Kasumi-1 (cell line): ENCODE measurements around the gene PRKD3.

Experiments used
- DNase-seq, 2 experiments: peaks; one replicate each; lab custom pipeline; 2025; lab: John Stamatoyannopoulos, UW

PRKD3 gene

GRCh38 chr2:37324786-37325624 lies at the start of gene PRKD3:
PRKD3 (minus strand) TSS chr2:37324833; CDS start chr2:37316524, 8,309 bp downstream.
- peak; percentile 55 to 59 for DNase-seq

DNA sequence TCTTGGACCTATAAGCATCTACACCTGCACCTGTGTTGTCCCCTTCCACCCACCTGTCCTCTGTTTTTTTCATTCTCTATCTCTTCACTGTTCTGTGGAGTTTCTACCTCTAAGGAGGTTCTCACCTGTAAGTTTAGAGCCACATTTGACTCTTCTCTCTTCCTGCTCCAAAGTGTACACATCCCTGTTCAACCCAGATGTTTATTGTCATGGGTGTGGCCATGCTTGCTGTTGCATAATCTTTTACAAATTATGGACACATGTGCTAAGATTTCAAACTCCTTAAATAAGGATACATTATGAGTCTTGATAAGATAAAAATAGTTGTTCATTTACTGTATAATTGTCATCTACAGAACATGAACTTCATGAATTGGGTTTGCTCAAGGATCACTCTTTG lies 47.4 kb upstream of the PRKD3 start:
- DNase-seq: no peak

DNA sequence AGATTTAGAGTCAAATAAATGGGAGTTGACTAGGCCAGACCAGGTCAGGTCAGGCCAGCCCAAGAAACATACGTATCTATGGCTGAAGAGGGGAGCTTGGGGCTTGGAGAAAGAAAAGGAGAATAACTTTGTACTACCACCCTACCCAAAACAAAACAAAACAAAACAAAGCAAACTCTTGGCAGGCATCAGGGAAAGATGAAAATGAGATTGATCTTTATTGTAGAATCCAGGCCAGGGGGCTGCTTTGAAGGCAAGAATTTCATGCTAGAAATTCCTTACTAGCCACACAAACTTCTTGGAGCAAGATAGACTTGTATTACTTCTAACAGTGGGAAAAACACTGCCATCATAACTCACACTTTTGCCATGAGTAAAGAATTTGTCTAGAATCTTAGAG lies 46.0 kb upstream of the PRKD3 start:
- no peak for DNase-seq

GRCh38 chr2:37367984-37368383 lies 43.4 kb upstream of the PRKD3 start:
- DNase-seq: no peak

DNA sequence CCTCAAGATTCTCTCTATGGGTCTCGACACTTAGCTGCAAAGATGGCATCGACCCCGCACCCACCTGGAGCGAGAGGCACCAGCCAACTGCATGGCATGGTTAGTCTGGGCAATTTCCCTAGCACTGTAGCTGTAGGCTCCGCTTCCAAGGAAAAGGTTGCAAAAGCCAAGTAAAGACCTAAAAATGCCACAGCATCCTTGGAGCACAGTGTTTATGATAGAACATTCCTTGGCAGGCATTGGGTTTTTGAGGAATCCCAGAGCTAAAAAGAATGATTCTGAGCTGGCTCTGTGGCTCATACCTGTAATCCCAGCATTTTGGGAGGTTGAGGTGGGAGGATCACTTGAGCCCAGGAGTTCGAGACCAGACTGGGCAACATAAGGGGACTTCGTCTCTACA lies 42.7 kb upstream of the PRKD3 start:
- DNase-seq: no peak

DNA sequence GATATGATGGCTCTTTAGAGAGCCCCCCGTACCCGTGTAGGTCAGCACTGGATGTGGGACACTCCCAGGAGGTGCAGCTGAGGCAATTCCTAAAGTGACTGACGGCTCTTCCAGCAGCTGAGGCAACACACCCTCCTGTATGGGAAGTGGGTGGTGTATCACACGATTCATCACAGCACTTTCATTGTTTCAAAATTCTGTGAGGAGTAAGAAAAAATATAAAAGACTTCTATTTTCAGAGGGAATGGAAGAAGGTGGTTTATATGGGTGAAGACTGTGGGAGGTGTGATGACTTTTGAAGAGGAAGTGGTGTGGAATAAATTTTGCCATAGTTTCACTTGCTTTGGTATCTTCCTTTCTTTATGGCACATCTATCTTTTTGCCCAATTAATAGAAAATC lies 42.1 kb upstream of the PRKD3 start:
- no peak for DNase-seq

GRCh38 chr2:37365669-37366068 lies 41.0 kb upstream of the PRKD3 start:
- no peak for DNase-seq

GRCh38 chr2:37364351-37364750 lies 39.7 kb upstream of the PRKD3 start:
- no peak for DNase-seq

- DNase-seq: no peak
These were observed 37.5 kb upstream of the PRKD3 start for GRCh38 chr2:37361994-37362698.

GRCh38 chr2:37361216-37361815 lies 36.7 kb upstream of the PRKD3 start:
- DNase-seq: peak; percentile 10 to 15

DNA sequence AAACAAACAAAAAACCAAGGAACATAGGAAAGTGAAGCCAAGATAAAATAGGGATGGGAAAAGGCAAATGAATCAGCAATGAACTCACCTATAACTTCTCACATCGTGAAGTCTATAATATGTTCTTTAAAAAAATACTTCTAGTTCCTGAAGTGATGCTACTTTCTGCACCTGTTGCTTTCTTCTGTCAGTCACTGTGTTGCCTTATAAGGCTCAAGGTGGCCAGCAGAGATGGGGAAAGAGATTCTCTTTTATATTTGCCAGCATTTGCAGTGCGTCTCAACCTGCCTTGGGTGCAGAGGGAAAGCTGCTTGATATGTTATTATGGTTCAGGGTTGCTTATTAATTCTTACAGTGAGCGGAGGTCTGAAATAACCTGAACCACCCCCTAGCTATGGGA lies 33.8 kb upstream of the PRKD3 start:
- DNase-seq: no peak

DNA sequence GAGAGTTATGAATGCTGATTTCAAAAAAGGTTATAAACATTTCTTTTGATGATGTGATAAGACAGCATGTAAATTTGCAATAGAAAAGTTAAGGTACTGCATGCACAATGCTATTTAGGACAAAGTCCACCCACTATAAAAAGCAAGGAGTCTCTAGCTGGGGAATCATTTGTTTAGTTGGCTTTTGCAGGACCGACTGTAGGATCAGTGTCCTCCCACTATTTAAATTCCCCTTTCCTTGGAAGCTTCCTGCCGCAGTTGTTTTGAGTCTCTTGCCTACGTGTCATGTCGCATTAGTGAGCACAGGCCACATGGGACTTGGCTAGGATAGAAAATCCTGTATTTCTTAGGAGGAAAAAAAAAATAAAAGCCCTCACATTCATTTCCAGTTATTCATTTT lies 32.9 kb upstream of the PRKD3 start:
- no peak for DNase-seq

DNA sequence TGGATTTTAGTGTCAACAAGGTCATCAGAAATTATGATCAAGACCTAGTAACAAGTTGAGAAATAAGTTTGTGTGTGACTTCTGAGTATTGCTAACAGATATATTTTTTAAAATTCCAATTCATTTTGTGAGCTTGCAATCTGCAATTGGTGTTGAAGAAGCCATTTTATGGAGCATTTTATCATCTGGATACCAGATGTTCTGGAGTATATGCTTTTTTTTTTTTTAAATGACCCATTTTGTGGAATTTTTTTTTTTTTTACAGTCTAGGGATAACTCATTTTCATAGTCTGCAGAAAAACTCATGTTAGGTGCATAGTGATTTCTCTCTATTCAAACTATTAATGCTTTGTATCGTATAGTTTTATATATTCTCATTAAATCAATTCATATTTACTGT lies 32.4 kb upstream of the PRKD3 start:
- DNase-seq: no peak

DNA sequence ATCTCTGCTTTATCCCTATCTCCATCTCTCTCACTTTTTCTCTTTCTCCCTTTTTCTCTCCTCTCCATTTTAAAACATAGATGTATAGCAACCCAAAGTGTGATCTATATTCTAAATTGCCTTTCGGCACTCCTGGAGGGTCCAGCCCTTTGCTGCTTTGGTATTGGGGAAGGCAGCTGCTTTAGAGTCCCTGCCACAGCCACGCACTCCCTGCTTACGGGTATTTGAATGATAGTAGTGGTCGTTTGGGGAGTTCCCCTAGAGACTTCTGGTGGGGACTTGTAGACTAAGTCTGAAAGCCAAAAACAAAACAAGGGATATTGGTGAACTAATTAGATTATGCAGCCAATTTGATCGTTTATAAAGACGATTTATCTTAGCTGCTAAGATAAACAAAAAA lies 31.7 kb upstream of the PRKD3 start:
- no peak for DNase-seq

GRCh38 chr2:37355735-37356134 lies 31.1 kb upstream of the PRKD3 start:
- DNase-seq: no peak

DNA sequence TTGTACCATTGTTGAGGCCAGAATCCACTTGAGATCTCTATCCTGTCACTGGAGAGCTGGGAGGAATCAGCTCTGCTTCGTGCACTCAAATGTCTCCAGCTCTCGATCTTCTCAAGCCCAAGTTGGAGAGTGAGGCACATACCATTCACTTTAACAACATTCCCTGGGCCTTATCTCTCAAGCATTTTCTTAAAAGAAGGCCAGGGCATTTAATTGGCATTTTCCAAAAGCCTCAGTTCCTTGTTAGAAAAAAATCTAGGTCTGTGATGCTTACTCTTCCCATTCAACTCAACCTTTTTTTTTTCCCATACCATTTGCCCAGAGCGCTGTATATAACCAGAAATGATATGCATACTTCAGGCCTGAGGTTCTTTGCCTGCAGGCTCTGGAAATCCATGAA lies 29.9 kb upstream of the PRKD3 start:
- DNase-seq: no peak

DNA sequence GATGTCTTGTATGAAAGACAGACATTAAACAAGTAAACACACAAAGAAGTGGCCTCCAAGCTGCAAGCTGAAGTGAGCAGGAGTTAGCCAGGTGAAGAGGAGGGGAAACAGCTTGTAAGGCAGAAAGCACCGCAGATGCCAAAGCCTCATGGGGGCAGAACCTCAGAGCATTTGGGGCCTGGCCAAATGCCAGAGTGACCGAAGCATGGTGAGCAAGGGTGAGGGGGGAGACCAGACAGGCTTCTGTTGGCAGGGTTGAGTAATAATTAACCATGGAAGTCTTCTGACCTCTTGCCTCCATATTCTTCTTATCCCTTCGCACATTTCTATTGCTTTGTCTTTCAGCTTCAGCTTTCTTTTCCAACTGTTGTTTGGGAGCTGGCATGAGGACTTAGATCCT lies 25.4 kb upstream of the PRKD3 start:
- no peak for DNase-seq

- DNase-seq: peak in 1 of 2 experiments; percentile 22
These were observed 24.7 kb upstream of the PRKD3 start for GRCh38 chr2:37349231-37349860.

- no peak for DNase-seq
These were observed 23.5 kb upstream of the PRKD3 start for GRCh38 chr2:37348155-37348554.

- DNase-seq: peak in 1 of 2 experiments; percentile 26
These were observed 20.1 kb upstream of the PRKD3 start, which contains the start of gene QPCT for GRCh38 chr2:37344453-37345361. QPCT (plus strand) TSS chr2:37344630; CDS start chr2:37344732, 102 bp downstream.
